Subcutaneous preadipocyte (primary cell): ENCODE measurements around the gene GGA2. TPM values are rescaled to one million over a fixed set of nuclear protein-coding genes. Genes with fewer than 3 reads are reported as not detected.

ENCODE experiments used
- small RNA-seq: library from RNA; depleted of rRNA; stranded (forward); fragments of <200 nt; gene quantifications from one replicate; pipeline ENCODE3, GENCODE V24; 2012
- total RNA-seq: library from RNA; depleted of rRNA; stranded (reverse); fragments of >200 nt; gene quantifications from 2 replicates; pipeline ENCODE4 v1.2.3, GENCODE V29; 2012

Gene GGA2
- total RNA-seq = 14.7 and 21.9 TPM in 2 replicates

GRCh38 chr16:23510164-23510914 is at the start of gene GGA2:
TSS of gene GGA2 (minus strand) at chr16:23510494. CDS start at chr16:23510411, 83 bp downstream.

GRCh38 chr16:23556881-23557778 is 46.8 kb upstream of the GGA2 start, which contains the start of the genes EARS2 and UBFD1:
TSS of gene EARS2 (minus strand) at chr16:23557350. CDS start at chr16:23557343, 7 bp downstream.
TSS of gene UBFD1 (plus strand) at chr16:23557727. CDS start at chr16:23557743, 16 bp downstream.

GRCh38 chr16:23452572-23453337 is 57.5 kb downstream of the GGA2 start, which contains the start of gene COG7:
TSS of gene COG7 (minus strand) at chr16:23453189. CDS start at chr16:23452994, 195 bp downstream.

Small RNA genes lying within 50 kb of the gene (small RNA-seq; reads per million reads assigned to genes)
- gene RF00072 = not detected

Other genes starting within 250 kb of the GGA2 start
- not detected in 2 replicates for gene SCNN1B, start 208.2 kb downstream of the GGA2 start, total RNA-seq
- gene COG7, start 57.3 kb downstream of the GGA2 start, total RNA-seq = 16.9 and 21.1 TPM in 2 replicates
- 37.8 and 39.3 TPM in 2 replicates for gene EARS2, start 46.9 kb upstream of the GGA2 start, total RNA-seq
- gene UBFD1, start 47.2 kb upstream of the GGA2 start, total RNA-seq = 77.2 and 85.0 TPM in 2 replicates
- 73.1 and 78.3 TPM in 2 replicates for gene NDUFAB1, start 85.8 kb upstream of the GGA2 start, total RNA-seq
- gene PALB2, start 130.8 kb upstream of the GGA2 start, total RNA-seq = 15.4 and 17.0 TPM in 2 replicates
- 27.2 and 30.7 TPM in 2 replicates for gene DCTN5, start 131.0 kb upstream of the GGA2 start, total RNA-seq
- gene PLK1, start 168.4 kb upstream of the GGA2 start, total RNA-seq = 31.6 and 46.7 TPM in 2 replicates
- gene ERN2, start 202.7 kb upstream of the GGA2 start, total RNA-seq = not detected in 2 replicates
- not detected in 2 replicates for gene CHP2, start 244.5 kb upstream of the GGA2 start, total RNA-seq